ENCODE results near the gene EEA1. TPM values are rescaled to one million over a fixed set of nuclear protein-coding genes. Genes with fewer than 3 reads are reported as not detected.

EEA1 gene
- total RNA-seq, 1 experiment from 2014 or later = 7.9 TPM

GRCh38 chr12:92938638-92939037 lies 9.5 kb upstream of the EEA1 start:
- Histone ChIP-seq H3K27me3 (ENCODE audit: low read length) (no peaks in the 10 kb centered on the region), H3K9ac (ENCODE audit: low read length) (no peak overlapping the region), H3K36me3 (ENCODE audit: low read depth, low read length) (no peaks in the 10 kb centered on the region), H3K9me3 (ENCODE audit: low read length) (no peaks in the 10 kb centered on the region), H3K4me3 (ENCODE audit: low read length) (no peak overlapping the region), H4K20me1 (ENCODE audit: low read length) (no peaks in the 10 kb centered on the region), H3K27ac (ENCODE audit: low read length) (no peak overlapping the region), H3K4me2 (ENCODE audit: low read length) (no peak overlapping the region), H3K4me1 (ENCODE audit: insufficient read depth, low read length) (no peaks in the 10 kb centered on the region), H2AFZ (ENCODE audit: low read length) (no peak overlapping the region), H3K79me2 (ENCODE audit: low read length) (no peaks in the 10 kb centered on the region), H3K9me2 (replicated peaks; ENCODE audit: low read length) (no peaks in the 10 kb centered on the region), H3F3A (ENCODE audit: low read length, unreplicated experiment) (no peaks in the 10 kb centered on the region)
- DNase-seq = no peak
- ChIA-PET POLR2A (ENCODE audit: unreplicated experiment) (no interaction called here), CTCF (no interaction called here)
- TF ChIP-seq EZH2 (IDR thresholded peaks at IDR 0.05; ENCODE audit: low read length, unreplicated experiment) = no peak
- TF ChIP-seq CTCF (conservative IDR thresholded peaks at IDR 0.05; ENCODE audit: low read depth, low read length) = no peak
- no peak for TF ChIP-seq EZH2phosphoT487 (IDR thresholded peaks at IDR 0.05; ENCODE audit: borderline replicate concordance, low read length)
- no TSS peak for BruUV-seq (replicated peaks)
- ATAC-seq = no peak
- intact Hi-C loops (cut with micrococcal nuclease) = no loop called here

DNA sequence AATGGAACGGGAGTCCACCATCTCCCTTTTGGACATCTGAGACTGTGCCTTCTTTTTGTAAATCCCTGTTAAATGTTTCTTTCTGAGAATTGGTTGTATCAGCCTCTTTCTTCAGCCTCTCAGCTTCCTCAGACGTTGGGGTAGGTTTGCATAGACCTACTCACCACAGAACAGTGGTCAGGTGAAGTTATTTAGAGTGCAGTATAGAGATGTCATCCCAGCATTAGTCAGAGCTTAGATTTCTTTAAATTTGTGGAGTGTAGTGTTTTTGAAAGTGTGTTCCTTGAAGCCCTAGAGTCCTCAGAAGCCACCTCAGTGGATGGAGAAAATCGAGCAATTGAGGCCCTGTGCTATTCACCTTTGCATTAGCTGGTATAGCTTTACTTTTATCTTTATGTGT lies 8.9 kb upstream of the EEA1 start:
- DNase-seq (no peak), ATAC-seq (no peak)
- intact Hi-C loops (cut with micrococcal nuclease) = no loop called here
- Histone ChIP-seq H4K20me1 (ENCODE audit: low read length) (no peaks in the 10 kb centered on the region), H3K27me3 (ENCODE audit: low read length) (no peaks in the 10 kb centered on the region), H3K4me1 (ENCODE audit: insufficient read depth, low read length) (no peaks in the 10 kb centered on the region), H3K79me2 (ENCODE audit: low read length) (no peaks in the 10 kb centered on the region), H3K4me2 (ENCODE audit: low read length) (no peak overlapping the region), H3K9me3 (ENCODE audit: low read length) (no peaks in the 10 kb centered on the region), H3F3A (ENCODE audit: low read length, unreplicated experiment) (no peaks in the 10 kb centered on the region), H3K9ac (ENCODE audit: low read length) (no peak overlapping the region), H3K9me2 (replicated peaks; ENCODE audit: low read length) (no peaks in the 10 kb centered on the region), H3K4me3 (ENCODE audit: low read length) (no peak overlapping the region), H3K27ac (ENCODE audit: low read length) (no peak overlapping the region), H2AFZ (ENCODE audit: low read length) (no peak overlapping the region), H3K36me3 (ENCODE audit: low read depth, low read length) (no peaks in the 10 kb centered on the region)
- TF ChIP-seq EZH2phosphoT487 (IDR thresholded peaks at IDR 0.05; ENCODE audit: borderline replicate concordance, low read length) (no peak), EZH2 (IDR thresholded peaks at IDR 0.05; ENCODE audit: low read length, unreplicated experiment) (no peak), CTCF (conservative IDR thresholded peaks at IDR 0.05; ENCODE audit: low read depth, low read length) (no peak)
- ChIA-PET POLR2A (ENCODE audit: unreplicated experiment) (no interaction called here), CTCF (no interaction called here)
- BruUV-seq (replicated peaks) = no TSS peak

GRCh38 chr12:92933606-92934005 lies 4.5 kb upstream of the EEA1 start:
- BruUV-seq (replicated peaks) = no TSS peak
- no peak overlapping the region for H3K9ac ChIP-seq (ENCODE audit: low read length)
- DNase-seq (no peak), ATAC-seq (no peak)
- H3K4me1 ChIP-seq (ENCODE audit: insufficient read depth, low read length) = peaks cover 10% of the 10 kb centered on the region
- intact Hi-C loops (cut with micrococcal nuclease) = no loop called here
- no peak overlapping the region for H2AFZ ChIP-seq (ENCODE audit: low read length)
- TF ChIP-seq EZH2phosphoT487 (IDR thresholded peaks at IDR 0.05; ENCODE audit: borderline replicate concordance, low read length) = no peak
- TF ChIP-seq CTCF (conservative IDR thresholded peaks at IDR 0.05; ENCODE audit: low read depth, low read length) = no peak
- TF ChIP-seq EZH2 (IDR thresholded peaks at IDR 0.05; ENCODE audit: low read length, unreplicated experiment) = no peak
- H3K9me3 ChIP-seq (ENCODE audit: low read length) = no peaks in the 10 kb centered on the region
- H3K9me2 ChIP-seq (replicated peaks; ENCODE audit: low read length) = no peaks in the 10 kb centered on the region
- H3K36me3 ChIP-seq (ENCODE audit: low read depth, low read length) = no peaks in the 10 kb centered on the region
- no peak overlapping the region for H3K4me3 ChIP-seq (ENCODE audit: low read length)
- no peak overlapping the region for H3K27ac ChIP-seq (ENCODE audit: low read length)
- no peaks in the 10 kb centered on the region for H3K79me2 ChIP-seq (ENCODE audit: low read length)
- no peaks in the 10 kb centered on the region for H4K20me1 ChIP-seq (ENCODE audit: low read length)
- POLR2A ChIA-PET (ENCODE audit: unreplicated experiment) = no interaction called here
- no peak overlapping the region for H3K4me2 ChIP-seq (ENCODE audit: low read length)
- H3K27me3 ChIP-seq (ENCODE audit: low read length) = no peaks in the 10 kb centered on the region
- H3F3A ChIP-seq (ENCODE audit: low read length, unreplicated experiment) = no peaks in the 10 kb centered on the region
- CTCF ChIA-PET = no interaction called here

Measured in PC-3 (cell line).